Thyroid gland (tissue), 4 donors: Measurements from ENCODE around the gene TRPC5OS.

Experiments used
- POLR2A ChIP-seq, 2 donors: fragments of 450-650 bp; IDR thresholded peaks; one replicate each; pipeline ENCODE4 v1.6.1; 2017; ENCODE audit warnings: antibody characterized with exemption in 2 of 2, mild to moderate bottlenecking in 2 of 2, moderate library complexity in 1 of 2
- TF ChIP-seq, protein P1 (sequence below), 6 experiments: fragments of 200-600 bp in 3 of 6; fragments of 450-650 bp in 3 of 6; sonication (generic) in 3 of 6; IDR thresholded peaks; one replicate each; pipeline ENCODE4 v1.5.1; 2016 to 2019; ENCODE audit warnings: antibody characterized with exemption in 6 of 6, mild to moderate bottlenecking in 2 of 6, inconsistent platforms in 1 of 6, moderate library complexity in 1 of 6

DNA sequence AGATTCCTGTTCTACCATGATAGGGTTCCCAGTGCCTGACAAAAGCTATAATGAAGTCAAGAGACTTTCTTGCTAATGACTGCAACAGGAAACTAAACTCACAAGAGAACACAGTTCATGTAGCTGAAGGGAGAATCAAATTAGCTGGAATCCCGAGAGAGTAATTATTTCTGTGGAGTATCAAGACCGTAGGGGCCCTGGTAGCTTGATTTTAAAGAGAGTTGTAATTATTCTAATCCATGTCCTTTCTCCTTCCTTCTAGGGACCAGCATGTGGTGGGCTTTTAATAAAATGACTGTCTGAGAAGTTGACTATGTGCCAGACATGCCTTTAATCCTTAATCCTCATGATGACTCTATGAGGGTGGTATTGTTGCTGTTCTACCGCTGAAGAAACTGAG lies 1.7 kb upstream of the TRPC5OS start:
- TF ChIP-seq, protein P1, sequence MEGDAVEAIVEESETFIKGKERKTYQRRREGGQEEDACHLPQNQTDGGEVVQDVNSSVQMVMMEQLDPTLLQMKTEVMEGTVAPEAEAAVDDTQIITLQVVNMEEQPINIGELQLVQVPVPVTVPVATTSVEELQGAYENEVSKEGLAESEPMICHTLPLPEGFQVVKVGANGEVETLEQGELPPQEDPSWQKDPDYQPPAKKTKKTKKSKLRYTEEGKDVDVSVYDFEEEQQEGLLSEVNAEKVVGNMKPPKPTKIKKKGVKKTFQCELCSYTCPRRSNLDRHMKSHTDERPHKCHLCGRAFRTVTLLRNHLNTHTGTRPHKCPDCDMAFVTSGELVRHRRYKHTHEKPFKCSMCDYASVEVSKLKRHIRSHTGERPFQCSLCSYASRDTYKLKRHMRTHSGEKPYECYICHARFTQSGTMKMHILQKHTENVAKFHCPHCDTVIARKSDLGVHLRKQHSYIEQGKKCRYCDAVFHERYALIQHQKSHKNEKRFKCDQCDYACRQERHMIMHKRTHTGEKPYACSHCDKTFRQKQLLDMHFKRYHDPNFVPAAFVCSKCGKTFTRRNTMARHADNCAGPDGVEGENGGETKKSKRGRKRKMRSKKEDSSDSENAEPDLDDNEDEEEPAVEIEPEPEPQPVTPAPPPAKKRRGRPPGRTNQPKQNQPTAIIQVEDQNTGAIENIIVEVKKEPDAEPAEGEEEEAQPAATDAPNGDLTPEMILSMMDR (IDR thresholded peaks at IDR 0.05), result no peak
- no peak for TF ChIP-seq POLR2A (IDR thresholded peaks at IDR 0.05)
